Activated T-cell treated with anti-CD3 and anti-CD28 coated beads for 48 hours (primary cell): ENCODE results near the gene ECD.
A peak's percentile ranks its signal among the peaks of the same experiment; 100 is the strongest.

Source experiments
- DNase-seq: peaks from one replicate; pipeline ENCODE4 v3.0.0-alpha.2; 2020; ENCODE audit warnings: low read depth

Gene ECD

GRCh38 chr10:73167783-73168464, at the start of gene ECD, which contains the start of gene FAM149B1:
Gene ECD (minus strand): TSS chr10:73168008. CDS start chr10:73163937, 4,071 bp downstream.
Gene FAM149B1 (plus strand): TSS chr10:73168119. CDS start chr10:73168340, 221 bp downstream.
- peak; percentile 90 for DNase-seq

GRCh38 chr10:73215749-73216148, 47.9 kb upstream of the ECD start:
- DNase-seq = no peak

GRCh38 chr10:73211106-73211811, 43.5 kb upstream of the ECD start:
- no peak for DNase-seq

- no peak for DNase-seq
Measured at GRCh38 chr10:73210395-73211105, 42.7 kb upstream of the ECD start.

GRCh38 chr10:73209705-73210104, 41.9 kb upstream of the ECD start:
- DNase-seq = no peak

- no peak for DNase-seq
Measured at GRCh38 chr10:73207883-73208282, 40.1 kb upstream of the ECD start.

- DNase-seq = no peak
Measured at GRCh38 chr10:73206385-73206784, 38.6 kb upstream of the ECD start.

- no peak for DNase-seq
Measured at GRCh38 chr10:73205890-73206289, 38.1 kb upstream of the ECD start.

DNA sequence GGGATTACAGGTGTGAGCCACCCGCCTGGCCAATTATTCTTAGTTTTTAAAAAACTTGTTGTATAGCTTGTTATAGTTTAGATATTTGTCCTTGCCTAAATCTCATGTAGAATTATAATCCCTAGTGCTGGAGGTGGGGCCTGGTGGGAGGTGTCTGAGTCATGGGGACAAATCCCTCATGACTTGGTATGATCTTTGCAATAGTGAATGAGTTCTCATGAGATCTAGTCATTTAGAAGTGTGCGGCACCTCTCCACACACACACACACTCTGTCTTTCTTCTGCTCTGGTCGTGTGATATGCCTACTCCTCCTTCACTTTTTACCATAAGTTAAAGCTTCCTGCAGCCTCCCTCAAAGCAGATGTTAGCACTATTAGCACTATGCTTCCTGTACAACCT, 37.3 kb upstream of the ECD start:
- DNase-seq = no peak

GRCh38 chr10:73190188-73190587, 22.4 kb upstream of the ECD start:
- no peak for DNase-seq

DNA sequence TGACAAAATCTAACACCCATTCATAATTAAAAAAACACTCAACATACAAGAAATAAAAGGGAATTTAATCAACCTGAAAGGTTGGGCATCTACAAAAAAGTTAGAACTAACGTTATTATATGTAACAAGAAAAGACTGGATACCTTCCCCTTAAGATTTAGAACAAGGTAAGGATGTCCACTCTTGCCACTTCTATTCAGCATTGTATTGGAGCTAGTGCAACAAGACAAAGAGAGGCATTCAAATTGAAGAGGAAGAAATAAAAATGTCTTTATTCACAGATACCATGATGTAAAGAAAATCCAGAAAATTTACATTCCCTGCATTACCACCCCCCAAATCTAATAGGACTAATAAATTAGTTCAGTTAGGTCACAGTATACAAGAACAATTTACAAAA, 18.5 kb upstream of the ECD start:
- DNase-seq = no peak

GRCh38 chr10:73183667-73184281, 16.0 kb upstream of the ECD start:
- DNase-seq = no peak

DNA sequence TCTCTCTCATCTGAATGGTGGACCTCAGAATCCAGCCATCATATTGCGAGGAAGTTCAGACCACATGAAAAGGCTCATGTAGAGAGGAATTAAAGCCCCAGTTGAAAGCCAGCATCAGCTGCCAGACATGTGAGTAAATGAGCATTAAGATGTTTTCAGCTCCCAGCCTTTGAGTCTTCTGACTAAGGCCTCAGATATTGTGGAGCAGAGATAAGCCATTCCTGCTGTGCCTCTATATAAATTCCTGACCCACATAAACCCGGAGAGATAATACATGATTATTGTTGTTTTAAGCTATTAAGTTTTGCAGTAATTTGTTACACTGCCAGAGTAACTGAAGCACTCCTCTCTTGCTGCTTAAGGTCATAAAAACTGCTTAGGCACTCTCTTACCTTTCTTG, 14.8 kb upstream of the ECD start:
- no peak for DNase-seq

DNA sequence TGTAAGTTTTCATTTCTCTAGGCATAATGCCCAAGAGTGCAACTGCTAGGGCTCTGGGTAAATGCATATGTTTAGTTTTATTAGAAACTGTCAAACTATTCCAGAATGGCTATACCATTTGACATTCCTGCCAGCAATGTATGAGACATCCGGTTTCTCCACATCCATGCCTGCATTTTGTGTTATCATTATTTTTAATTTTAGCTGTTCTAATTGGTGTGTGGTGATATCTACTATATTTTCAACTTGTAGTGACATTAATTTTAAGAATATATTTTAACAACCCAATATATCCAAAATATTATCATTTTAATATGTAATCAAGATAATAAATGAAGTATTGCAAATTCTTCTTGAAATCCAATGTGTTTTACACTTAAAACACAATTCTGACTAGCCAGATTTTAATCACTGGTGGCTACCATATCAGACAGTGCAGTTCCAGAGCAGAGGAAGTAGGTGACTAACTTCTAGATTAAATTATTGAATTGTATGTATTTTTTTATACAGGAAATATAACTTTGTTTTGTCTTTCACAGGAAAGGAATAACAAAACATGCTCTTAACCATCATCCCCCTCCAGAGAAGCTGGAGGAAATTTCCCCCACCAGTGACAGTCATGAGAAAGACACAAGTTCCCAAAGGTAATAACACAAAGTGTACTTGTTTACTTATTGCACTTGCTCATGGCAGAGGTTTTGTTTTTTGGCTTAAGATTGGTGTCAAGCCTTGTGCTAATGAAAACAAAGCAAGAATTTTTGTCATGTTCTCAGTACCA, 6.5 kb upstream of the ECD start:
- no peak for DNase-seq

- DNase-seq = no peak
Measured at GRCh38 chr10:73172867-73173266, 5.1 kb upstream of the ECD start.

DNA sequence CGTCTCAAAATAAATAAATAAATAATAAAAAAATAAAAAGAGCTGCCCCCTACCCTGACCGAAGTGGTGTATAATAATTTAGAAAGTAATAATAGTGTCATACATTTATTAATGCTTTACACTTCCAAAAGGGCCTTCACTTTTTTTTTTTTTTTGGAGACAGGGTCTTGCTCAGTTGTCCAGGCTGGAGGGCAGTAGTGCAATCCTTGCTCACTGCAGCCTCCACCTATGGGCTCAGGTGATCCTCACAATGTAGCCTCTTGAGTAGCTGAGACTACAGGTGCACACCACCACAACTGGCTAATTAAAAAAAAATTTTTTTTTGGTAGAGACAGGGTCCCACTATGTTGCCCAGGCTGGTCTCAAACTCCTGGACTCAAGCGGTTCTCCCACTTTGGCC, 1.5 kb upstream of the ECD start:
- DNase-seq = no peak

DNA sequence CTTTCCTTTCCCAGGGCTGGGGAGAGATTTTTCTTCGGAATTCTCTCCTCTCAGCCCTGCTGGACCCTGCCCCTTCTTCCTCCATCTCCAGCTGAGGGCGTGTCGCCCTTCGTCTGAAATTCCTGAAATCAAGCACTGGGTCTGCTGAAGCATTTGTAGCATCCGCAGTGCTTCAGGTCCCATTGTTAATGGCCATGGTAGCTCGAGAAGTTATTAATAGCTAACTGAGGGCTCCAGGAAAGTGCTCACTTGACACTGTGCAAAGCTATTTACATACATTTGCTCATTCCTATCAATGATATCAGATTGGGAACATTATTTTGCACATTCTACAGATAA, 626 bp upstream of the ECD start:
- DNase-seq = no peak

- DNase-seq = peak; percentile 4
Measured at GRCh38 chr10:73167458-73167782, 388 bp downstream of the ECD start.

DNA sequence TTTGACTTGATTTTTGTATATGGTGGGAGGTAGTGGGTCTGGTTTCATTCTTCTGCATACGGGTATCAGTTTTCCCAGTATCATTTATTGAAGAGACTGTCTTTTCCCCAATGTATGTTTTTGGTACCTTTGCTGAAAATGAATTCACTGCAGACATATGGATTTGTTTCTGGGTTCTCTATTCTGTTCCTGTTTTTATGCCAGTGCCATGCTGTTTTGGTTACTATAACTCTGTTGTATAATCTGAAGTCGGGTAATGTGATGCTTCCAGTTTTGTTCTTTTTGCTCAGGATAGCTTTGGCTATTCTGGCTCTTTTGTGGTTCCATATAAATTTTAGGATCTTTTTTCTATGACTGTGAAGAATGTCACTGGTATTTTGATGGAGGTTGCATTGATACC, 836 bp downstream of the ECD start:
- DNase-seq = no peak

- DNase-seq = no peak
Measured at GRCh38 chr10:73163096-73163495, 4.7 kb downstream of the ECD start.

GRCh38 chr10:73161662-73162061, 6.1 kb downstream of the ECD start:
- DNase-seq = no peak

DNA sequence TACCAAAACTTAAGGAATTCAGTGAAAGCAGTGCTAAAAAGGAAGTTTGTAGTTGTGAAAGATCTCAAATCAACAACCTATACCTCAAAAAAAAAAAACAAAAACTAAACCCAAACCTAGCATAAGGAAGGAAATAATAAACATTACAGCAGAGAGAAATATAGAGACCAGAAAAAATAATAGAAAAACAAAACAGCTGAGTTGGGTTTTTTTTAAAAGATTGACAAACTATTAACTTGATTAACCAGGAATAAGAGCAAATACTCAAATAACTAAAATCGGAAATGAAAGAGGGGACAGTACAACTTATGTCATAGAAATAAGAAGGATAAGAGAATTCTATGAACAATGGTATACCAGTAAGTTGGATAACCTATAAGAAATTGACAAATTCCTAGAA, 6.7 kb downstream of the ECD start:
- no peak for DNase-seq
